Mesendoderm (in vitro differentiated cells): ENCODE results near the gene ARF3. TPM values are rescaled to one million over a fixed set of nuclear protein-coding genes. Genes with fewer than 3 reads are reported as not detected.

ENCODE experiments used
- DNase-seq: peaks from one replicate; pipeline ENCODE4 v3.0.0; 2013
- H2AK5ac ChIP-seq: 2 replicates; pipeline ENCODE4 v1.6.1; 2013; ENCODE audit warnings: low read length, inconsistent platforms
- H2BK120ac ChIP-seq: 2 replicates; pipeline ENCODE4 v1.6.1; 2013; ENCODE audit warnings: low read depth, mild to moderate bottlenecking, low read length, moderate library complexity, mixed read lengths
- H2BK15ac ChIP-seq: replicated peaks from 2 replicates; pipeline ENCODE4 v1.6.1; 2013; ENCODE audit warnings: low read depth, mild to moderate bottlenecking, moderate library complexity
- H2BK5ac ChIP-seq: 2 replicates; pipeline ENCODE4 v1.6.1; 2013; ENCODE audit warnings: low read length, inconsistent platforms
- H3K18ac ChIP-seq: 2 replicates; pipeline ENCODE4 v1.6.1; 2013; ENCODE audit warnings: mild to moderate bottlenecking, low read length, mixed read lengths
- H3K23ac ChIP-seq: one replicate; pipeline ENCODE4 v1.6.1; 2013; ENCODE audit warnings: low read length
- H3K27ac ChIP-seq: 2 replicates; pipeline ENCODE4 v1.5.1; 2013; ENCODE audit warnings: low read depth, mild to moderate bottlenecking, inconsistent platforms, low read length, moderate library complexity
- H3K27me3 ChIP-seq: 2 replicates; pipeline ENCODE4 v1.6.1; 2013; ENCODE audit warnings: low read length, control low read depth, mild to moderate bottlenecking, inconsistent platforms; ENCODE audit not compliant: insufficient read depth, poor library complexity
- H3K36me3 ChIP-seq: 2 replicates; pipeline ENCODE4 v1.6.1; 2013; ENCODE audit warnings: low read length, inconsistent platforms; ENCODE audit not compliant: control insufficient read depth, insufficient read depth
- H3K4ac ChIP-seq: one replicate; pipeline ENCODE4 v1.6.1; 2013; ENCODE audit warnings: low read depth, mild to moderate bottlenecking, low read length, moderate library complexity
- H3K4me1 ChIP-seq: 2 replicates; pipeline ENCODE4 v1.6.1; 2013; ENCODE audit warnings: low read depth, low read length, inconsistent platforms; ENCODE audit not compliant: control insufficient read depth
- H3K4me2 ChIP-seq: 2 replicates; pipeline ENCODE4 v1.6.1; 2013; ENCODE audit warnings: low read length
- H3K4me3 ChIP-seq: 2 replicates; pipeline ENCODE4 v1.5.1; 2013; ENCODE audit warnings: mild to moderate bottlenecking, low read length
- H3K56ac ChIP-seq: one replicate; pipeline ENCODE4 v1.6.1; 2013; ENCODE audit warnings: low read length
- H3K79me1 ChIP-seq: 2 replicates; pipeline ENCODE4 v1.6.1; 2013; ENCODE audit warnings: low read length, inconsistent platforms
- H3K79me2 ChIP-seq: 2 replicates; pipeline ENCODE4 v1.6.1; 2013; ENCODE audit warnings: mild to moderate bottlenecking, low read length; ENCODE audit not compliant: control insufficient read depth, insufficient read depth
- H3K9ac ChIP-seq: 2 replicates; pipeline ENCODE4 v1.6.1; 2013; ENCODE audit warnings: low read length, inconsistent platforms
- H4K5ac ChIP-seq: one replicate; pipeline ENCODE4 v1.6.1; 2013; ENCODE audit warnings: low read length
- H4K8ac ChIP-seq: one replicate; pipeline ENCODE4 v1.6.1; 2013; ENCODE audit warnings: low read depth, mild to moderate bottlenecking, control low read depth, low read length, moderate library complexity
- WGBS: extraction: QIAGEN DNeasy Blood & Tissue Kit; methylation state at CpG from one replicate; pipeline ENCODE4 v1.1.7; 2013; ENCODE audit warnings: low lambda C conversion rate, missing lambda C conversion rate; ENCODE audit not compliant: insufficient coverage; ENCODE audit errors: extremely low coverage; 5-methylcytosine and 5-hydroxymethylcytosine counted together
- small RNA-seq: library from polyadenylated mRNA; stranded (forward); fragments of <200 nt; extraction: miRNeasy Mini kit (QIAGEN cat#:217004); gene quantifications from one replicate; pipeline ENCODE3, GENCODE V24; 2013; ENCODE audit not compliant: insufficient read depth

ARF3 gene

DNA sequence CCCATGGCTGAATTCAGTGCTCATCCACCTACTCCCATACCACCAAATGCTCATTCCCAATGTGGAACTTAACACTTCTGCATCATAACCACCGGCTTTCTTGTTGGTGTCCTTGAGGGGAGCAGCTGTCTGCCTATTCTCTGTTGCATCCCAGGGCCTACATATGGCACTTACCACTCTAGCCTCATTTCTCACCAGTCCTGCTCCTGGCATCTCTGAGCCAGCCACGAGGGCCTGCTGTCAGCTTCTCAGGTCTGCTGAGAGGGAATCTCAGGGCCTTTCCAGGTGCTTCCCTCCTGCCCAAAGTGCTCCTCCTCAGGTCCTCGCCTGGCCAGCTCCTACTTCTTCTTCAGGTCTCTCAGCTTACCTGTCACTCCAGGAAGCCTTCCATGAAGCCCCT, 67.6 kb downstream of the ARF3 start:
- no peak overlapping the region for H2BK5ac ChIP-seq
- H3K27ac ChIP-seq = no peak overlapping the region
- no CpG with 5 or more reads among the region's 3 CpGs for WGBS

More for the DNA sequence above, 67.6 kb downstream of the ARF3 start:
- Histone ChIP-seq H3K36me3 (no peaks in the 10 kb centered on the region), H3K23ac (no peak overlapping the region), H3K9ac (no peak overlapping the region), H3K4ac (no peak overlapping the region), H3K4me2 (no peak overlapping the region), H3K18ac (no peak overlapping the region), H3K79me2 (no peaks in the 10 kb centered on the region), H2AK5ac (no peak overlapping the region), H3K79me1 (no peaks in the 10 kb centered on the region), H3K56ac (no peak overlapping the region), H4K5ac (no peak overlapping the region), H3K4me3 (no peak overlapping the region), H3K4me1 (no peaks in the 10 kb centered on the region), H4K8ac (no peak overlapping the region), H2BK15ac (no peak overlapping the region), H2BK120ac (no peak overlapping the region), H3K27me3 (no peaks in the 10 kb centered on the region)
- no peak for DNase-seq

Small RNA genes lying within 50 kb of the gene (small RNA-seq; reads per million reads assigned to genes)
- gene AC073610.1 (not detected), gene RNU6-600P (not detected), gene RNU6-940P (not detected)
